Smooth muscle cell (in vitro differentiated cells): ENCODE measurements around the gene KCMF1. TPM values are rescaled to one million over a fixed set of nuclear protein-coding genes. Genes with fewer than 3 reads are reported as not detected.

ENCODE experiments used
- DNase-seq: peaks from one replicate; lab custom pipeline; 2025; ENCODE audit not compliant: unreplicated experiment; lab: John Stamatoyannopoulos, UW
- H2AFZ ChIP-seq: fragments of 200-600 bp; sonication (generic); 2 replicates; pipeline ENCODE4 v1.6.0; 2016; ENCODE audit warnings: antibody characterized with exemption, low read depth, mild to moderate bottlenecking
- H3F3A ChIP-seq: fragments of 200-600 bp; sonication (generic); 2 replicates; pipeline ENCODE4 v1.6.0; 2017; ENCODE audit warnings: antibody characterized with exemption, low read depth
- H3K27ac ChIP-seq: fragments of 200-600 bp; sonication (generic); 2 replicates; pipeline ENCODE4 v1.5.1; 2016; ENCODE audit warnings: low read depth, mild to moderate bottlenecking
- H3K27me3 ChIP-seq: fragments of 200-600 bp; sonication (generic); 2 replicates; pipeline ENCODE4 v1.6.1; 2016; ENCODE audit warnings: low read depth, mild to moderate bottlenecking
- H3K36me3 ChIP-seq: fragments of 200-600 bp; sonication (generic); 2 replicates; pipeline ENCODE4 v1.5.1; 2016; ENCODE audit warnings: low read depth
- H3K4me1 ChIP-seq: fragments of 200-600 bp; sonication (generic); 2 replicates; pipeline ENCODE4 v1.5.1; 2016; ENCODE audit warnings: low read depth
- H3K4me2 ChIP-seq: fragments of 200-600 bp; sonication (generic); 2 replicates; pipeline ENCODE4 v1.6.0; 2016; ENCODE audit warnings: mild to moderate bottlenecking
- H3K4me3 ChIP-seq: fragments of 200-600 bp; sonication (generic); 2 replicates; pipeline ENCODE4 v1.5.1; 2016; ENCODE audit warnings: mild to moderate bottlenecking
- H3K79me2 ChIP-seq: fragments of 200-600 bp; sonication (generic); 2 replicates; pipeline ENCODE4 v1.6.0; 2016; ENCODE audit warnings: low read depth, mild to moderate bottlenecking
- H3K9ac ChIP-seq: fragments of 200-600 bp; sonication (generic); 2 replicates; pipeline ENCODE4 v1.6.0; 2016; ENCODE audit warnings: low read depth
- H3K9me3 ChIP-seq: fragments of 200-600 bp; sonication (generic); replicated peaks from 2 replicates; pipeline ENCODE4 v1.5.1; 2016; ENCODE audit warnings: low read depth
- H4K20me1 ChIP-seq: fragments of 200-600 bp; sonication (generic); 2 replicates; pipeline ENCODE4 v1.6.0; 2016; ENCODE audit warnings: low read depth
- CTCF ChIP-seq: fragments of 200-600 bp; sonication (generic); IDR thresholded peaks from 2 replicates; pipeline ENCODE4 v1.5.1; 2017; ENCODE audit warnings: borderline replicate concordance, mild to moderate bottlenecking, antibody characterized with exemption; ENCODE audit not compliant: insufficient read depth, poor library complexity, severe bottlenecking
- WGBS: methylation state at CpG from one replicate; pipeline ENCODE4 v1.1.7; 2016; ENCODE audit warnings: low lambda C conversion rate; 5-methylcytosine and 5-hydroxymethylcytosine counted together
- polyA plus RNA-seq: library from polyadenylated mRNA; unstranded; fragments of >200 nt; fragmentation: Nextera tagmentation; extraction: Ambion mirVana; gene quantifications from 2 replicates; pipeline ENCODE4 v1.2.1, GENCODE V29; 2016
- total RNA-seq: library from RNA; depleted of rRNA; stranded (reverse); fragments of >200 nt; gene quantifications from 2 replicates; pipeline ENCODE4 v1.2.3, GENCODE V29; 2014

Gene KCMF1
- total and polyA plus RNA-seq, 2 experiments from 2014 or later: 56.5 to 65.0 TPM

GRCh38 chr2:84940831-84941412 is 30.0 kb upstream of the KCMF1 start:
- Histone ChIP-seq H3K27me3 (no peaks in the 10 kb centered on the region), H3F3A (no peaks in the 10 kb centered on the region), H3K4me3 (no peak overlapping the region), H4K20me1 (no peaks in the 10 kb centered on the region), H2AFZ (no peak overlapping the region), H3K36me3 (no peaks in the 10 kb centered on the region), H3K27ac (no peak overlapping the region), H3K9me3 (no peaks in the 10 kb centered on the region), H3K4me2 (no peak overlapping the region), H3K9ac (no peak overlapping the region), H3K79me2 (no peaks in the 10 kb centered on the region), H3K4me1 (no peaks in the 10 kb centered on the region)
- DNase-seq: no peak
- TF ChIP-seq CTCF: no peak
- WGBS: 90% methylated on average over 3 of the region's 3 CpGs

GRCh38 chr2:84942166-84942565 is 28.8 kb upstream of the KCMF1 start:
- 85% methylated on average over 2 of the region's 2 CpGs for WGBS
- no peaks in the 10 kb centered on the region for H3K36me3 ChIP-seq
- no peaks in the 10 kb centered on the region for H3K27me3 ChIP-seq
- no peaks in the 10 kb centered on the region for H3F3A ChIP-seq
- no peaks in the 10 kb centered on the region for H3K79me2 ChIP-seq
- H3K27ac ChIP-seq: no peak overlapping the region
- no peak overlapping the region for H3K4me2 ChIP-seq
- H2AFZ ChIP-seq: no peak overlapping the region
- DNase-seq: no peak
- TF ChIP-seq CTCF: no peak
- H3K9ac ChIP-seq: no peak overlapping the region
- H4K20me1 ChIP-seq: no peaks in the 10 kb centered on the region
- peaks cover 2% of the 10 kb centered on the region for H3K4me1 ChIP-seq
- H3K4me3 ChIP-seq: no peak overlapping the region
- no peaks in the 10 kb centered on the region for H3K9me3 ChIP-seq

DNA sequence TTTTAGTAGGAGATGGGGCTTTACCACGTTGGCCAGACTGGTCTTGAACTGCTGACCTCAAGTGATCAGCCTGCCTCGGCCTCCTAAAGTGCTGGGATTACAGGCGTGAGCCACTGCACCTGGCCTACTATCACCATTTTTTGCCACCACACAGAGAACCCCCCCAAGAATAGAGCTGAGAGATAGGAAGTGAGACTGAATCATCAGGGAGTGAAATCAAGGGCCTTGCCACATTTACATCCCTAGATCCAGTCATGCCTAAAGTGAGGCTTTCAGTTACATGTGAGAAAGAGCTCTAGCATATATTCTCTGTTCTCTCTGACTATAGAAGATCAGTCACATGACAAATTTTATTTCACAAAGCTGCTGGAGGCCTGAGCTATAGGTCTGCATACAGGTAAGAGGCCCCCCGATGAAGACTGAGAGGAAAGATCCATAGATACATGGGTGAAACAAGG is 28.0 kb upstream of the KCMF1 start:
- 87% methylated on average over 4 of the region's 4 CpGs for WGBS

More for the DNA sequence above, 28.0 kb upstream of the KCMF1 start:
- Histone ChIP-seq H3K4me1 (peaks cover 2% of the 10 kb centered on the region), H3K9me3 (no peaks in the 10 kb centered on the region), H3K36me3 (no peaks in the 10 kb centered on the region), H3K27me3 (no peaks in the 10 kb centered on the region), H3K9ac (no peak overlapping the region), H3K27ac (no peak overlapping the region), H3K4me3 (no peak overlapping the region), H3K79me2 (no peaks in the 10 kb centered on the region), H2AFZ (no peak overlapping the region), H4K20me1 (no peaks in the 10 kb centered on the region), H3K4me2 (no peak overlapping the region), H3F3A (no peaks in the 10 kb centered on the region)
- DNase-seq: no peak
- TF ChIP-seq CTCF: no peak
